GM12865 (cell line): Measurements from ENCODE around the gene HMGB4.

Experiments
- DNase-seq: peaks from one replicate; pipeline ENCODE4 v3.0.0; 2010; ENCODE audit warnings: low read depth
- H3K4me3 ChIP-seq: 2 replicates; pipeline ENCODE4 v1.5.1; 2011; ENCODE audit warnings: mild to moderate bottlenecking, low read depth, low read length, control low read depth
- CTCF ChIP-seq: IDR thresholded peaks from 2 replicates; pipeline ENCODE4 v1.5.1; 2011; ENCODE audit warnings: low read length, control low read depth, low read depth, inconsistent platforms; ENCODE audit not compliant: insufficient read depth; ENCODE audit errors: missing control alignments

Gene HMGB4

DNA sequence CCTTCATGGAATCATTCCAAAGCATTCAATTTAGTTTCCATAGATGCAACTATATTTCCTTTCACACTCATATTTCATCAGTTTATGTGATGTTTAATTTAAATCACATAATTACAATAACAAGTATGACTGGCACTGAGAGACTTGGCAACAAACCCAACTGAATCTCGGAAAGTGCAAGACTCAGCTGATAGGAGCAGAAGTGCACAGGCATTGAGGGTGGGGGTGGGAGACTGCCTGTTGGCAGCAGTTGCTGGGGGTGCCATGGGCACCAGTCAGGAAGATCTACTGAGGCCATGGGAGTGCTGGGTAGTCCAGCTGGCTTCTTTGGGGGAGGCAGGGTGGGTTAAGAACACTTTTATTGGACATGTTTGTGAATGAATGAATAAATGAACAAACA lies 10.4 kb upstream of the HMGB4 start:
- no peak for TF ChIP-seq CTCF
- no peak for DNase-seq
- no peak overlapping the region for H3K4me3 ChIP-seq

- no peak for TF ChIP-seq CTCF
- no peak for DNase-seq
- no peak overlapping the region for H3K4me3 ChIP-seq
Observed at GRCh38 chr1:33854091-33854490, 9.8 kb upstream of the HMGB4 start.

- no peak for TF ChIP-seq CTCF
- no peak for DNase-seq
- no peak overlapping the region for H3K4me3 ChIP-seq
Observed at GRCh38 chr1:33860671-33861070, 3.2 kb upstream of the HMGB4 start.

DNA sequence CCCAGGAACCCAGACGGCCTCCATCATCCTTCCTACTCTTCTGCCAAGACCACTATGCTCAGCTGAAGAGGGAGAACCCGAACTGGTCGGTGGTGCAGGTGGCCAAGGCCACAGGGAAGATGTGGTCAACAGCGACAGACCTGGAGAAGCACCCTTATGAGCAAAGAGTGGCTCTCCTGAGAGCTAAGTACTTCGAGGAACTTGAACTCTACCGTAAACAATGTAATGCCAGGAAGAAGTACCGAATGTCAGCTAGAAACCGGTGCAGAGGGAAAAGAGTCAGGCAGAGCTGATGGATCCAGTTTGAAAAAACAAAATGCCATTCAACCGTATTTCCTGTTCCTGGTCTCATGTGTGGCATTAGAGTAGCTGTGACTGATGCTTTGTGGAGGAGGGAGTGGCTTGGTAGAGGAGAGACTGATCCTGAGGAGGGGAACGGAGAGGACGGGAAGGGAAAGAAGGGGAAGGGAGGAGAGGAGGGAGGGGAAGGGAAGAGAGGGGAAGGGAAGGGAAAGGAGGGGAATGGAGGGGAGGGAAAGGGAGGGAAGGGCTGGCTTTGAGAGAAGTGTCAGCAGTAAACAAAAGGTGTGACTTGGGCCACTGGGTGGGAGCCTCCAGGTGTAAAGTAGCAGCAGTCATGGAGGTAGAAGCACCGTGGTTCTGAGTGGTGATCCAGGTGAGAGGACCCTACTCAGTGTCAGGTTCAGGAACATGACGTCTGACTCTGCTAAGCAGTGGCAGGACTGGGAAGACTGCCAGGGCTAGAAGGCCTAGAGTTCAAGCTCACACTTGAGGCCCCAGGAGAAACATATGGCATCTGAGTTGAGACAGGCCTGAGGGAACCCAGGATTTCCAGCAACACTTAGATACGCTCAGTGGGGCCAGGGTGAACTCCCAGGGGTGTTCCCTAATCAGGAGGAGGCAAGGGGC lies 846 bp downstream of the HMGB4 start:
- no peak overlapping the region for H3K4me3 ChIP-seq
- TF ChIP-seq CTCF = no peak
- DNase-seq = no peak

- no peak overlapping the region for H3K4me3 ChIP-seq
- DNase-seq = no peak
- no peak for TF ChIP-seq CTCF
Observed at GRCh38 chr1:33866281-33866680, 2.4 kb downstream of the HMGB4 start.

GRCh38 chr1:33867684-33868083 lies 3.8 kb downstream of the HMGB4 start:
- no peak for TF ChIP-seq CTCF
- no peak for DNase-seq

GRCh38 chr1:33872275-33872674 lies 8.4 kb downstream of the HMGB4 start:
- no peak for TF ChIP-seq CTCF
- H3K4me3 ChIP-seq = no peak overlapping the region
- DNase-seq = no peak

More at GRCh38 chr1:33867684-33868083, 3.8 kb downstream of the HMGB4 start:
- no peak overlapping the region for H3K4me3 ChIP-seq
